Liver (tissue), 3 donors: Measurements from ENCODE around the gene DEDD.

ENCODE experiments used
- CTCF ChIP-seq: fragments of 150-350 bp; IDR thresholded peaks from 2 replicates; pipeline ENCODE4 v1.5.1; 2017; ENCODE audit warnings: improper control_type of control experiment, low read depth, low read length; ENCODE audit not compliant: missing input control
- EGR1 ChIP-seq, 2 donors: IDR thresholded peaks; 2 replicates each; pipeline ENCODE4 v1.6.1; 2016 to 2018; ENCODE audit warnings: antibody characterized with exemption in 2 of 2, low read depth in 2 of 2
- GABPA ChIP-seq, 2 donors: IDR thresholded peaks in 1 of 2; conservative IDR thresholded peaks in 1 of 2; 2 replicates each; pipeline ENCODE4 v1.6.1; 2016; ENCODE audit warnings: antibody characterized with exemption in 2 of 2, mild to moderate bottlenecking in 1 of 2, moderate library complexity in 1 of 2
- TAF1 ChIP-seq: conservative IDR thresholded peaks from 2 replicates; pipeline ENCODE4 v1.6.1; 2016; ENCODE audit warnings: antibody characterized with exemption, mild to moderate bottlenecking
- YY1 ChIP-seq: IDR thresholded peaks from 2 replicates; pipeline ENCODE4 v1.6.1; 2016; ENCODE audit warnings: antibody characterized with exemption, mild to moderate bottlenecking
- ZBTB33 ChIP-seq: IDR thresholded peaks from 2 replicates; pipeline ENCODE4 v1.6.1; 2016; ENCODE audit warnings: antibody characterized with exemption
- donor health status: healthy.
- donor health status: healthy.

- no peak for TF ChIP-seq TAF1
- no peak for TF ChIP-seq CTCF
- no peak for TF ChIP-seq GABPA (IDR thresholded peaks at IDR 0.05 in 1 of 2, conservative IDR thresholded peaks at IDR 0.05 in 1 of 2)
- TF ChIP-seq YY1: no peak
- TF ChIP-seq EGR1 (IDR thresholded peaks at IDR 0.05; ENCODE audit: low read depth in 2 of 2): no peak
- no peak for TF ChIP-seq ZBTB33
Observed at GRCh38 chr1:161081519-161081918, 50.9 kb downstream of the DEDD start.
